ENCODE results near the gene PEX6. TPM values are rescaled to one million over a fixed set of nuclear protein-coding genes. Genes with fewer than 3 reads are reported as not detected.

Gene PEX6
- total and polyA plus RNA-seq, 2 donors (not counting 3 experiments of a cell fraction or from before 2014, with no cell fraction given), result 9.9 to 11.2 TPM

GRCh38 chr6:42962502-42963178, 16.3 kb downstream of the PEX6 start:
- Histone ChIP-seq H3K36me3 (ENCODE audit: control insufficient read depth in 2 of 2, extremely low read depth in 1 of 2, insufficient read depth in 2 of 2, low read length in 2 of 2) (peaks cover 0 to 17% of the 10 kb centered on the region in 2 experiments), H3K27ac (ENCODE audit: insufficient read depth, low read depth, low read length) (no peak overlapping the region), H2AFZ (ENCODE audit: low read depth, low read length) (no peak overlapping the region), H3K9me3 (replicated peaks; ENCODE audit: control insufficient read depth, insufficient read depth, low read length) (no peaks in the 10 kb centered on the region), H3K9ac (replicated peaks; ENCODE audit: extremely low read depth, insufficient read depth, low read length) (no peak overlapping the region), H3K4me1 (ENCODE audit: control insufficient read depth, extremely low read depth, insufficient read depth, low read length) (peaks cover 10% of the 10 kb centered on the region), H3K9me1 (replicated peaks; ENCODE audit: control insufficient read depth, extremely low read depth, insufficient read depth, low read length) (no peaks in the 10 kb centered on the region), H3K27me3 (ENCODE audit: control insufficient read depth in 2 of 2, insufficient read depth in 2 of 2, low read length in 2 of 2) (no peaks in the 10 kb centered on the region), H4K20me1 (replicated peaks; ENCODE audit: control insufficient read depth, extremely low read depth, insufficient read depth, low read length) (no peaks in the 10 kb centered on the region), H3K79me2 (ENCODE audit: control insufficient read depth, insufficient read depth, low read length) (no peaks in the 10 kb centered on the region), H3K4me3 (replicated peaks in 1 of 3; ENCODE audit: insufficient read depth in 1 of 3, low read depth in 1 of 3, low read length in 3 of 3) (no peak overlapping the region), H3K4me2 (ENCODE audit: insufficient read depth, low read length) (no peak overlapping the region)
- POLR2A ChIA-PET, result no interaction called here
- dilution Hi-C loops (cut with MboI; ENCODE audit: extremely low pct_ligation_motif_present, low sequenced_read_pairs), result no loop called here
- intact Hi-C loops (cut with micrococcal nuclease), result loop anchor here (5.0 kb wide), 1 partner anchor 50 kb away; the partner anchor contains the start of genes KLHDC3 and MEA1
- no peak for TF ChIP-seq GATA2 (IDR thresholded peaks at IDR 0.05; ENCODE audit: insufficient read depth, insufficient read length, low read depth, low read length)
- no peak for TF ChIP-seq MYC (IDR thresholded peaks at IDR 0.05; ENCODE audit: low read depth, low read length)
- TF ChIP-seq MAX (IDR thresholded peaks at IDR 0.05; ENCODE audit: insufficient read depth, insufficient read length), result no peak
- no peak for TF ChIP-seq EZH2 (IDR thresholded peaks at IDR 0.05; ENCODE audit: borderline replicate concordance, low read depth, low read length, severe bottlenecking)
- no peak for TF ChIP-seq JUN (IDR thresholded peaks at IDR 0.05; ENCODE audit: borderline replicate concordance, insufficient read depth, insufficient read length, low read depth)
- TF ChIP-seq FOS (IDR thresholded peaks at IDR 0.05; ENCODE audit: borderline replicate concordance, insufficient read depth, low read length), result no peak
- no peak for TF ChIP-seq POLR2A (IDR thresholded peaks at IDR 0.05; ENCODE audit: low read depth, low read length)
- no peak for TF ChIP-seq POLR2AphosphoS5 (IDR thresholded peaks at IDR 0.05; ENCODE audit: insufficient read depth, low read depth, low read length)
- no peak for TF ChIP-seq CTCF (IDR thresholded peaks at IDR 0.05; ENCODE audit: extremely low read depth in 1 of 2, insufficient read depth in 1 of 2, low read depth in 1 of 2, low read length in 2 of 2)
- FAIRE-seq (no peak), DNase-seq (ENCODE audit: low read depth, low spot score) (no peak)
- CTCF ChIA-PET, result interaction anchor here (1.1 kb wide), 1 partner anchor 21 kb away, joined by 3 read pairs; the partner anchor contains the start of gene PPP2R5D
- no TSS peak for BruUV-seq (replicated peaks)

Measured in endothelial cell of umbilical vein (primary cell).